ENCODE measurements around the gene PPP2R5A. TPM values are rescaled to one million over a fixed set of nuclear protein-coding genes. Genes with fewer than 3 reads are reported as not detected.
A peak's percentile ranks its signal among the peaks of the same experiment; 100 is the strongest.

PPP2R5A gene
- total and polyA plus RNA-seq, 2 of the 13 experiments (the other 11 are each of a cell fraction or from before 2014, with no cell fraction given), result 22.0 to 31.4 TPM

- TF ChIP-seq ZNF281 (CRISPR knock-in tag; IDR thresholded peaks at IDR 0.05; ENCODE audit: borderline replicate concordance), result 0 out of 2 replicates have a peak, but pooled peaks have one; percentile 12
- peak; percentile 41; the same call in 1 of the 2 replicates for TF ChIP-seq IRF2 (CRISPR knock-in tag; IDR thresholded peaks at IDR 0.05)
- no peak for TF ChIP-seq HNRNPK (IDR thresholded peaks at IDR 0.05; ENCODE audit: low read depth, low read length, poor library complexity, severe bottlenecking)
- 0 out of 2 replicates have a peak, but pooled peaks have one; percentile 56 for TF ChIP-seq CSRNP1 (CRISPR knock-in tag; IDR thresholded peaks at IDR 0.05)
- TF ChIP-seq ZNF44 (CRISPR knock-in tag; IDR thresholded peaks at IDR 0.05), result no peak
- TF ChIP-seq HNF1B (CRISPR knock-in tag; IDR thresholded peaks at IDR 0.05), result 0 out of 2 replicates have a peak, but pooled peaks have one; percentile 50
- 0 out of 2 replicates have a peak, but pooled peaks have one; percentile 14 for TF ChIP-seq SMC3 (IDR thresholded peaks at IDR 0.05; ENCODE audit: low read length)
- no peak for TF ChIP-seq ZNF496 (CRISPR knock-in tag; IDR thresholded peaks at IDR 0.05; ENCODE audit: insufficient replicate concordance)
- TF ChIP-seq ZMAT3 (CRISPR knock-in tag; conservative IDR thresholded peaks at IDR 0.05), result 0 out of 2 replicates have a peak, but pooled peaks have one; percentile 55
- no peak; the same call in 1 of the 2 replicates for TF ChIP-seq PHF20 (CRISPR knock-in tag; IDR thresholded peaks at IDR 0.05)
- TF ChIP-seq LRRFIP1 (CRISPR knock-in tag; conservative IDR thresholded peaks at IDR 0.05), result no peak
- TF ChIP-seq ZNF674 (CRISPR knock-in tag; IDR thresholded peaks at IDR 0.05; ENCODE audit: low read depth), result 0 out of 2 replicates have a peak, but pooled peaks have one; percentile 75
- no peak for TF ChIP-seq ZNF510 (CRISPR knock-in tag; IDR thresholded peaks at IDR 0.05; ENCODE audit: low read depth)
- TF ChIP-seq BORCS8-MEF2B (CRISPR knock-in tag; IDR thresholded peaks at IDR 0.05), result 0 out of 2 replicates have a peak, but pooled peaks have one; percentile 23
- TF ChIP-seq JDP2 (CRISPR knock-in tag; IDR thresholded peaks at IDR 0.05; ENCODE audit: borderline replicate concordance), result no peak
- TF ChIP-seq ZBTB49 (CRISPR knock-in tag; IDR thresholded peaks at IDR 0.05; ENCODE audit: borderline replicate concordance), result no peak
- no peak for TF ChIP-seq ZZZ3 (CRISPR knock-in tag; IDR thresholded peaks at IDR 0.05; ENCODE audit: borderline replicate concordance)
Observed at GRCh38 chr1:212255705-212256307, 29.4 kb upstream of the PPP2R5A start (continued).

Measured in HepG2 (cell line).